HCT116 (cell line): ENCODE results near the gene PIGH. TPM values are rescaled to one million over a fixed set of nuclear protein-coding genes. Genes with fewer than 3 reads are reported as not detected.

Source experiments
- ATAC-seq: fragments of 200-7000 bp; cut with Tn5 transposase; 2 replicates; pipeline ENCODE4 v1.9.1; 2020; ENCODE audit warnings: mild to moderate bottlenecking, moderate library complexity
- BruUV-seq: library from RNA; stranded (reverse); fragments of 400-500 nt; replicated peaks from 2 replicates; lab custom pipeline; 2021; lab: Mats Ljungman, UMichigan
- CTCF ChIA-PET: fragments of 300-600 bp; sonication (Branson Sonifier 250); formaldehyde crosslinking; loops from one replicate; lab custom pipeline; 2021; ENCODE audit warnings: antibody characterized with exemption; lab: Charles Lee
- POLR2A ChIA-PET: fragments of 300-600, 350-600 bp; sonication (Branson Sonifier 250); formaldehyde crosslinking; loops from one replicate; lab custom pipeline; 2021; ENCODE audit warnings: antibody characterized with exemption; lab: Charles Lee
- RAD21 ChIA-PET, 2 experiments: fragments of 300-600 bp; sonication (Branson Sonifier 250); formaldehyde crosslinking; loops; one replicate each; lab custom pipeline; 2023; ENCODE audit warnings: low total read pairs in 2 of 2; ENCODE audit not compliant: uncharacterized antibody in 2 of 2, unreplicated experiment in 2 of 2, low non-redundant PET in 1 of 2; lab: Charles Lee
- DNase-seq: peaks from one replicate; pipeline ENCODE4 v3.0.0-alpha.2; 2010; ENCODE audit warnings: low read depth, low spot score
- H2AFZ ChIP-seq: fragments of 200-600 bp; shearing (Covaris generic), sonication (generic); 2 replicates; pipeline ENCODE4 v1.6.1; 2017; ENCODE audit warnings: low read depth, mixed run types, mixed read lengths, antibody characterized with exemption, low read length; ENCODE audit not compliant: poor library complexity, severe bottlenecking
- H3K27ac ChIP-seq: 2 replicates; pipeline ENCODE4 v1.5.1; 2012; ENCODE audit warnings: low read depth, low read length
- H3K27me3 ChIP-seq: fragments of 200-600 bp; sonication (generic); 2 replicates; pipeline ENCODE4 v1.6.1; 2016; ENCODE audit warnings: mixed run types, low read length, mixed read lengths; ENCODE audit not compliant: insufficient read depth
- H3K36me3 ChIP-seq, 2 experiments: fragments of 200-500 bp in 1 of 2; fragments of 200-600 bp in 1 of 2; sonication (Bioruptor generic) in 1 of 2; sonication (generic) in 1 of 2; 2 replicates each; pipeline versions ENCODE4 v1.5.1 to v1.6.1; 2014 to 2016; ENCODE audit warnings: low read length in 2 of 2, inconsistent platforms in 1 of 2, mixed read lengths in 1 of 2, mixed run types in 1 of 2; ENCODE audit not compliant: insufficient read depth in 2 of 2, control insufficient read depth in 1 of 2
- H3K4me1 ChIP-seq, 2 experiments: fragments of 200-600 bp in 1 of 2; sonication (generic) in 1 of 2; 2 replicates each; pipeline versions ENCODE4 v1.5.1 to v1.6.1; 2012 to 2017; ENCODE audit warnings: low read length in 2 of 2, inconsistent platforms in 1 of 2, mild to moderate bottlenecking in 1 of 2, mixed read lengths in 1 of 2, mixed run types in 1 of 2, moderate library complexity in 1 of 2; ENCODE audit not compliant: insufficient read depth in 2 of 2, control insufficient read depth in 1 of 2
- H3K4me2 ChIP-seq: fragments of 200-600 bp; sonication (generic); 2 replicates; pipeline ENCODE4 v1.6.1; 2017; ENCODE audit warnings: mixed run types, low read length, mixed read lengths
- H3K4me3 ChIP-seq, 2 experiments: fragments of 200-600 bp in 1 of 2; sonication (generic) in 1 of 2; replicated peaks in 1 of 2; 2 replicates each; pipeline ENCODE4 v1.5.1; 2011 to 2016; ENCODE audit warnings: low read length in 2 of 2, control low read depth in 1 of 2, low read depth in 1 of 2, mild to moderate bottlenecking in 1 of 2, mixed read lengths in 1 of 2, mixed run types in 1 of 2
- H3K79me2 ChIP-seq: fragments of 200-600 bp; sonication (generic); 2 replicates; pipeline ENCODE4 v1.6.1; 2017; ENCODE audit warnings: mild to moderate bottlenecking, mixed run types, low read length, moderate library complexity, mixed read lengths; ENCODE audit not compliant: insufficient read depth
- H3K9ac ChIP-seq: fragments of 200-600 bp; sonication (generic); 2 replicates; pipeline ENCODE4 v1.6.1; 2016; ENCODE audit warnings: low read length, mixed read lengths
- H3K9me2 ChIP-seq: fragments of 200-600 bp; sonication (generic), shearing (Covaris generic); 2 replicates; pipeline ENCODE4 v1.6.1; 2017; ENCODE audit warnings: mixed run types, mild to moderate bottlenecking, moderate library complexity; ENCODE audit not compliant: insufficient read depth
- H3K9me3 ChIP-seq, 2 experiments: fragments of 200-500 bp in 1 of 2; fragments of 200-600 bp in 1 of 2; sonication (Bioruptor generic) in 1 of 2; sonication (generic) in 1 of 2; 2 replicates each; pipeline ENCODE4 v1.6.1; 2014 to 2017; ENCODE audit warnings: low read length in 2 of 2, mixed read lengths in 2 of 2, inconsistent platforms in 1 of 2, low read depth in 1 of 2, mild to moderate bottlenecking in 1 of 2, mixed run types in 1 of 2, moderate library complexity in 1 of 2; ENCODE audit not compliant: control insufficient read depth in 1 of 2, insufficient read depth in 1 of 2
- H4K20me1 ChIP-seq: fragments of 200-600 bp; sonication (generic), shearing (Covaris generic); 2 replicates; pipeline ENCODE4 v1.6.1; 2017; ENCODE audit warnings: mixed run types, mild to moderate bottlenecking, moderate library complexity; ENCODE audit not compliant: insufficient read depth
- CBX3 ChIP-seq: IDR thresholded peaks from 2 replicates; pipeline ENCODE4 v1.6.1; 2012; ENCODE audit warnings: low read depth
- CEBPB ChIP-seq: IDR thresholded peaks from 2 replicates; pipeline ENCODE4 v1.6.1; 2012; ENCODE audit warnings: low read depth
- EGR1 ChIP-seq: IDR thresholded peaks from 2 replicates; pipeline ENCODE4 v1.6.1; 2012; ENCODE audit warnings: low read depth
- ELF1 ChIP-seq: IDR thresholded peaks from 2 replicates; pipeline ENCODE4 v1.6.1; 2012; ENCODE audit warnings: low read depth, borderline replicate concordance
- JUND ChIP-seq: IDR thresholded peaks from 2 replicates; pipeline ENCODE4 v1.6.1; 2012
- POLR2A ChIP-seq: IDR thresholded peaks from 2 replicates; pipeline ENCODE4 v1.7.0; 2011; ENCODE audit warnings: borderline replicate concordance; ENCODE audit not compliant: insufficient read depth, insufficient read length; ENCODE audit errors: extremely low read depth
- SIN3A ChIP-seq: IDR thresholded peaks from 2 replicates; pipeline ENCODE4 v1.6.1; 2012; ENCODE audit warnings: low read depth
- SP1 ChIP-seq: IDR thresholded peaks from 2 replicates; pipeline ENCODE4 v1.6.1; 2012; ENCODE audit warnings: low read depth
- TCF7L2 ChIP-seq: IDR thresholded peaks from 2 replicates; pipeline ENCODE4 v1.7.0; 2011; ENCODE audit warnings: borderline replicate concordance, inconsistent platforms; ENCODE audit not compliant: insufficient read depth, insufficient read length; ENCODE audit errors: extremely low read depth
- YY1 ChIP-seq: IDR thresholded peaks from 2 replicates; pipeline ENCODE4 v1.6.1; 2011; ENCODE audit warnings: low read length, low read depth, moderate library complexity, mild to moderate bottlenecking; ENCODE audit not compliant: insufficient replicate concordance; ENCODE audit errors: extremely low read depth
- ZFX ChIP-seq: fragments of 450-650 bp; IDR thresholded peaks from 2 replicates; pipeline ENCODE4 v1.6.1; 2017
- ZNF274 ChIP-seq: fragments of 200-500 bp; sonication (Bioruptor generic); IDR thresholded peaks from 2 replicates; pipeline ENCODE4 v1.6.1; 2014; ENCODE audit warnings: mild to moderate bottlenecking, low read depth, low read length, inconsistent platforms
- intact Hi-C: fragments of 100-400 bp; cut with micrococcal nuclease; formaldehyde crosslinking; loops from 2 replicates; pipeline ENCODE4 v1.10.0; 2022
- total RNA-seq: library from RNA; stranded (reverse); gene quantifications from one replicate; pipeline ENCODE4 v1.2.1, GENCODE V29; 2021; ENCODE audit not compliant: unreplicated experiment
- TF ChIP-seq, protein P1 (sequence below), 3 experiments: fragments of 200-600 bp in 1 of 3; sonication (generic) in 1 of 3; IDR thresholded peaks in 2 of 3; conservative IDR thresholded peaks in 1 of 3; 2 replicates each; pipeline ENCODE4 v1.5.1; 2012 to 2017; ENCODE audit warnings: low read depth in 2 of 3, low read length in 2 of 3, antibody characterized with exemption in 1 of 3, borderline replicate concordance in 1 of 3, control low read depth in 1 of 3, mild to moderate bottlenecking in 1 of 3, mixed read lengths in 1 of 3, mixed run types in 1 of 3, moderate library complexity in 1 of 3; ENCODE audit not compliant: insufficient read depth in 1 of 3
- TF ChIP-seq, protein P2 (sequence below): IDR thresholded peaks from 2 replicates; pipeline ENCODE4 v1.6.1; 2011; ENCODE audit warnings: mild to moderate bottlenecking, low read length, moderate library complexity; ENCODE audit not compliant: insufficient replicate concordance; ENCODE audit errors: extremely low read depth
- TF ChIP-seq, protein P3 (sequence below): IDR thresholded peaks from 2 replicates; pipeline ENCODE4 v1.6.1; 2012
- TF ChIP-seq, protein P4 (sequence below): IDR thresholded peaks from 2 replicates; pipeline ENCODE4 v1.6.1; 2012

The PIGH gene
- total RNA-seq, 1 experiment from 2014 or later: 20.9 TPM

DNA sequence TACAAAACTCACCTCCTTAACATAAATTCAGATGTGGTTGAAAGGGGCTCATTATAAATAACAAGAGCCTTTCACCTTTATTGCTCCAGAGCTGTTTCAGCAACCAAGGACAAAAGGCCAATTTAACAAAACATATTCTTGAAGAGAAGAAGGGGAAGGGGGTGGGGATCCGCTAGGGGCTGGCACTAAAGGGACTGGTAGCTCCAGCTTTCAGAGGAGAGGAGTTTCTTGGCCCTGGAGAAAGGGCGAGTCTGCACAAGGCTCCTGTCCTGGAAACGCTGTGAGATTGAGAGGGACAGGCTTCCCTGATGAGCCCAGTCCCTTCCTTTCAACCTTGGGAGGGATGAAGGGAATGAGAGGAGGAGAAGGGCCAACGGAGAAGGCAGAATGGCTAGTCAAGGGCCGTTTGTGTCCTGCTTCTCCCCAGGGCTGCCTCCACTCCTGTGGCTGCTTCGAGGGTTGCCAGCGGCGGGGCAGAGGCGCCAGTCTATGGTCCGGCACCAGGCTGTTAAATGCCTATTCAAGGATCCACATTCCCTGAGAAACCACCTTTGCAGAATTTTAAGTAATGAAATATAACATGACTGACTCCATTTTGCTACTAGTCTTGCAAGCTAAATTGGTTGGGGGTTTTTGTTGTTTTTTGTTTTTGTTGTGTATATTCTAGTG, 9.7 kb upstream of the PIGH start:
- no peak overlapping the region for H3K27ac ChIP-seq
- no peak for ATAC-seq
- H2AFZ ChIP-seq: no peak overlapping the region
- CTCF ChIA-PET: interaction anchor here (1.2 kb wide), 1 partner anchor 57 kb away, joined by 3 read pairs; no protein-coding TSS in a partner anchor
- H3K27me3 ChIP-seq: peaks cover 13% of the 10 kb centered on the region; the same call in 1 of the 2 replicates
- H3K79me2 ChIP-seq: no peaks in the 10 kb centered on the region
- no peak for DNase-seq
- H3K9ac ChIP-seq: no peak overlapping the region
- POLR2A ChIA-PET: no interaction called here
- intact Hi-C loops: no loop called here
- no TSS peak for BruUV-seq
- no peak overlapping the region for H3K4me3 ChIP-seq
- RAD21 ChIA-PET: no interaction called here
- no peaks in the 10 kb centered on the region for H3K9me3 ChIP-seq
- no peaks in the 10 kb centered on the region for H3K9me2 ChIP-seq
- no peaks in the 10 kb centered on the region for H4K20me1 ChIP-seq
- TF ChIP-seq CBX3 (no peak), SIN3A (no peak), CEBPB (no peak), POLR2A (no peak), EGR1 (no peak), JUND (no peak)
- TF ChIP-seq, protein P1, sequence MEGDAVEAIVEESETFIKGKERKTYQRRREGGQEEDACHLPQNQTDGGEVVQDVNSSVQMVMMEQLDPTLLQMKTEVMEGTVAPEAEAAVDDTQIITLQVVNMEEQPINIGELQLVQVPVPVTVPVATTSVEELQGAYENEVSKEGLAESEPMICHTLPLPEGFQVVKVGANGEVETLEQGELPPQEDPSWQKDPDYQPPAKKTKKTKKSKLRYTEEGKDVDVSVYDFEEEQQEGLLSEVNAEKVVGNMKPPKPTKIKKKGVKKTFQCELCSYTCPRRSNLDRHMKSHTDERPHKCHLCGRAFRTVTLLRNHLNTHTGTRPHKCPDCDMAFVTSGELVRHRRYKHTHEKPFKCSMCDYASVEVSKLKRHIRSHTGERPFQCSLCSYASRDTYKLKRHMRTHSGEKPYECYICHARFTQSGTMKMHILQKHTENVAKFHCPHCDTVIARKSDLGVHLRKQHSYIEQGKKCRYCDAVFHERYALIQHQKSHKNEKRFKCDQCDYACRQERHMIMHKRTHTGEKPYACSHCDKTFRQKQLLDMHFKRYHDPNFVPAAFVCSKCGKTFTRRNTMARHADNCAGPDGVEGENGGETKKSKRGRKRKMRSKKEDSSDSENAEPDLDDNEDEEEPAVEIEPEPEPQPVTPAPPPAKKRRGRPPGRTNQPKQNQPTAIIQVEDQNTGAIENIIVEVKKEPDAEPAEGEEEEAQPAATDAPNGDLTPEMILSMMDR (IDR thresholded peaks at IDR 0.05 in 2 of 3, conservative IDR thresholded peaks at IDR 0.05 in 1 of 3; ENCODE audit: borderline replicate concordance in 1 of 3, insufficient read depth in 1 of 3, low read depth in 2 of 3, low read length in 2 of 3): no peak
- H3K36me3 ChIP-seq: no peaks in the 10 kb centered on the region
- no peak overlapping the region for H3K4me2 ChIP-seq
- no peaks in the 10 kb centered on the region for H3K4me1 ChIP-seq

DNA sequence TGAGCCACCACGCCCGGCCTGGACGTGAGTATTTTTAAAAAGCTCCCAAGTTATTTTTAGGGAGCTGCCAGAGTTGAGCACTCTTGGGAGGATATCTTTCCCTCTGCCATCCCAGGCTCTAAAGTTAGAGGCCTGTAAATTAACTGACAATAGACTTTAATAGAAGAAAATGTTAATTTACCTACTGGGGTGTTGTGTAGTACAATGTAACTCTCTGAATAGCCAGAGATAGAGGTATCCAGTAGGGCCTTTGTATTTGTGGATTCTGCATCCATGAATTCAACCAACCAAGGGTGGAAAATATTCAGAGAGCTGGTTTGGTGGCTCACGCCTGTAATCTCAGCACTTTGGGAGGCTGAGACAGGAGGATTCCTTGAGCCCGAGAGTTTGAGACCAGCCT, 7.6 kb upstream of the PIGH start:
- RAD21 ChIA-PET: no interaction called here
- no peak for DNase-seq
- intact Hi-C loops: no loop called here
- TF ChIP-seq TCF7L2 (no peak), EGR1 (no peak), ZNF274 (no peak), JUND (no peak), ZFX (no peak), YY1 (no peak), POLR2A (no peak), SP1 (no peak), ELF1 (no peak), CBX3 (no peak)
- TF ChIP-seq, protein P2, sequence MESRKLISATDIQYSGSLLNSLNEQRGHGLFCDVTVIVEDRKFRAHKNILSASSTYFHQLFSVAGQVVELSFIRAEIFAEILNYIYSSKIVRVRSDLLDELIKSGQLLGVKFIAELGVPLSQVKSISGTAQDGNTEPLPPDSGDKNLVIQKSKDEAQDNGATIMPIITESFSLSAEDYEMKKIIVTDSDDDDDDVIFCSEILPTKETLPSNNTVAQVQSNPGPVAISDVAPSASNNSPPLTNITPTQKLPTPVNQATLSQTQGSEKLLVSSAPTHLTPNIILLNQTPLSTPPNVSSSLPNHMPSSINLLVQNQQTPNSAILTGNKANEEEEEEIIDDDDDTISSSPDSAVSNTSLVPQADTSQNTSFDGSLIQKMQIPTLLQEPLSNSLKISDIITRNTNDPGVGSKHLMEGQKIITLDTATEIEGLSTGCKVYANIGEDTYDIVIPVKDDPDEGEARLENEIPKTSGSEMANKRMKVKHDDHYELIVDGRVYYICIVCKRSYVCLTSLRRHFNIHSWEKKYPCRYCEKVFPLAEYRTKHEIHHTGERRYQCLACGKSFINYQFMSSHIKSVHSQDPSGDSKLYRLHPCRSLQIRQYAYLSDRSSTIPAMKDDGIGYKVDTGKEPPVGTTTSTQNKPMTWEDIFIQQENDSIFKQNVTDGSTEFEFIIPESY: no peak
- TF ChIP-seq, protein P3, sequence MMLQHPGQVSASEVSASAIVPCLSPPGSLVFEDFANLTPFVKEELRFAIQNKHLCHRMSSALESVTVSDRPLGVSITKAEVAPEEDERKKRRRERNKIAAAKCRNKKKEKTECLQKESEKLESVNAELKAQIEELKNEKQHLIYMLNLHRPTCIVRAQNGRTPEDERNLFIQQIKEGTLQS: no peak
- TF ChIP-seq, protein P4, sequence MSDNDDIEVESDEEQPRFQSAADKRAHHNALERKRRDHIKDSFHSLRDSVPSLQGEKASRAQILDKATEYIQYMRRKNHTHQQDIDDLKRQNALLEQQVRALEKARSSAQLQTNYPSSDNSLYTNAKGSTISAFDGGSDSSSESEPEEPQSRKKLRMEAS: no peak

More for the DNA sequence above, 7.6 kb upstream of the PIGH start:
- H3K79me2 ChIP-seq: no peaks in the 10 kb centered on the region
- ChIA-PET POLR2A (no interaction called here), CTCF (no interaction called here)
- ATAC-seq: no peak
- no TSS peak for BruUV-seq
- no peaks in the 10 kb centered on the region for H3K36me3 ChIP-seq
- no peaks in the 10 kb centered on the region for H3K9me3 ChIP-seq
- no peak overlapping the region for H3K4me2 ChIP-seq
- peaks cover 13% of the 10 kb centered on the region; the same call in 1 of the 2 replicates for H3K27me3 ChIP-seq
- no peak overlapping the region for H3K4me3 ChIP-seq
- no peak overlapping the region for H3K9ac ChIP-seq
- H3K4me1 ChIP-seq: no peaks in the 10 kb centered on the region
- H3K27ac ChIP-seq: no peak overlapping the region
- H2AFZ ChIP-seq: no peak overlapping the region
- H4K20me1 ChIP-seq: no peaks in the 10 kb centered on the region
- H3K9me2 ChIP-seq: no peaks in the 10 kb centered on the region
